ENCODE measurements around the gene CASP2.
A peak's percentile ranks its signal among the peaks of the same experiment; 100 is the strongest.

The CASP2 gene

GRCh38 chr7:143295870-143296269 lies 7.7 kb downstream of the CASP2 start:
- no peak for DNase-seq (ENCODE audit: low read depth in 2 of 2)

DNA sequence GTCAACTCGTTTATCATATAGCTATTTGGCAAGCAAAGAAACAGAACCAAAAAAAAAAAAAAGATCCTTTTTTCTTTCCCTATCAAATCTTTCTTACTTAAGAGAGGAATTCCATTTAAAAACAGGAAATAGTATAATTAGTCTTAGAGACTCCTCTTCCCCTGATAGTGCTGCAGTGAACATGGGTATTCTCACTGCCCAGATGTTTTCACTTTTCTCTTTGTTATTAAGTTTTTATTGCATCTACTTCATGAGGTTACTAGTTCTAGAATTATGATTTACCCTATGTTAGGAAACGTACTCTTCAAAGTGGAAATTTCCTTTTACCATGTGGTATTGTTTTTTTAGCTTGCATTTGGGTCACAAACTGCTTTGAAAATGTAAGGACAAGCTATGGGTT lies 8.5 kb downstream of the CASP2 start:
- no peak for DNase-seq (ENCODE audit: low read depth in 2 of 2)

- no peak for DNase-seq (ENCODE audit: low read depth in 2 of 2)
These were observed 11.2 kb downstream of the CASP2 start for GRCh38 chr7:143299346-143299745.

DNA sequence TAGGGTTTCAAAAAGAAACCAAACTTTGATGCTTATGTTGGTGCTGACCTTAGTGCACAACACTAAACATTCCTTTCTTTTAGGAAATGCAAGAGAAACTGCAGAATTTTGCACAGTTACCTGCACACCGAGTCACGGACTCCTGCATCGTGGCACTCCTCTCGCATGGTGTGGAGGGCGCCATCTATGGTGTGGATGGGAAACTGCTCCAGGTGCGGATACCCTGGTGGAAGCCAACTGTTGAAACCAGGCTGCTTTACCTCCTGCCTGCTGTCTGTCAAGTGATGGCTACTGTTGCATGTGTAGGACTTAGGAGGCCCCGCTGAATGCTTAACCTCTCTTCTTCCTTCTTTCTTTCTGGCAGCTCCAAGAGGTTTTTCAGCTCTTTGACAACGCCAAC lies 11.7 kb downstream of the CASP2 start:
- peak; percentile 33 to 37 for DNase-seq (ENCODE audit: low read depth in 2 of 2)

DNA sequence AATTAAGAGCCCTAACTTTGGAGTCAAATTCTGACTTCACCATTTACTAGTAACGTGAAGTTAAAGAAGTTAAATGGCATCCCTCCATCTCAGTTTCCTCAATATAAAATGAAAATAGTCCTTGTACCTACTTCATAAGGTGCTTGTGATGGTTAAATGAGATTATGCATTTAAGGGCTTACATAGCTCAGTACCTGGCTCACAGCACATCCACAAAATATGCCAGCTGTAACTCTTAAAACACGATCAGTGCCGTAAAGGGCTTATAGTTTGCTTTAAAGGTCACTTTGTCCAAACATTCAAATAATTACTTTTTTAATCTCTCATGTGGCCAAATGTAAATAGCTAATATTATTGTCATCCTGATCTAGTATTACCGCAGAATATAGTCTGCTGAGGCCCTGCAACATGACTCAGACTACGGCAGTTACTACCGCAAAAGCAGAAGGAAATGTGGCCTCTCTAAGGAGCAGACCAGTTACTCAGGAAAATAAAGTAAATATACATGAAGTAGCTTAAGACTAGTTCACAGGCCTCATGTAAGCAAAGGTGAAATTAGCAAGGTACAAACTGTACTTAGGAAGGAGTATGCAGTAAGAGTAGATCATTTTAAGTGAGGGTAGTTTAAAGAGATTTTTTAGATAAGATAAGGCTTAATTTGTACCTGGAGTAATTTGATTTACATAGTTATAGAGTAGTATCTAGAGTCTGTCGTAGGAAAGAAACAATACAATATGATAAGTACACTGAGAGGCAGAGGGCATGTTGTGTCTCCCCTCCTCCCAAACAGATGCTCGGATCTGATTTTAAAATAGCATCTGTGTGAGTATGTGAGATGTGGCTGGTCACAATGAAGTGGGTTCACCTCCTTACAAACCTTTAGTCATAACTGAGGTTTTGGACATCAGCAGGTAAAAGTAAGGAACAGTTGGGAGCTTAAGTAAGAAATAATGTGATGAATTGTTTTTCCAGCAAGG lies 13.1 kb downstream of the CASP2 start:
- no peak for DNase-seq (ENCODE audit: low read depth in 2 of 2)

GRCh38 chr7:143303733-143304132 lies 15.6 kb downstream of the CASP2 start:
- DNase-seq (ENCODE audit: low read depth in 2 of 2): no peak

GRCh38 chr7:143304938-143305337 lies 16.8 kb downstream of the CASP2 start:
- DNase-seq (ENCODE audit: low read depth in 2 of 2): no peak

DNA sequence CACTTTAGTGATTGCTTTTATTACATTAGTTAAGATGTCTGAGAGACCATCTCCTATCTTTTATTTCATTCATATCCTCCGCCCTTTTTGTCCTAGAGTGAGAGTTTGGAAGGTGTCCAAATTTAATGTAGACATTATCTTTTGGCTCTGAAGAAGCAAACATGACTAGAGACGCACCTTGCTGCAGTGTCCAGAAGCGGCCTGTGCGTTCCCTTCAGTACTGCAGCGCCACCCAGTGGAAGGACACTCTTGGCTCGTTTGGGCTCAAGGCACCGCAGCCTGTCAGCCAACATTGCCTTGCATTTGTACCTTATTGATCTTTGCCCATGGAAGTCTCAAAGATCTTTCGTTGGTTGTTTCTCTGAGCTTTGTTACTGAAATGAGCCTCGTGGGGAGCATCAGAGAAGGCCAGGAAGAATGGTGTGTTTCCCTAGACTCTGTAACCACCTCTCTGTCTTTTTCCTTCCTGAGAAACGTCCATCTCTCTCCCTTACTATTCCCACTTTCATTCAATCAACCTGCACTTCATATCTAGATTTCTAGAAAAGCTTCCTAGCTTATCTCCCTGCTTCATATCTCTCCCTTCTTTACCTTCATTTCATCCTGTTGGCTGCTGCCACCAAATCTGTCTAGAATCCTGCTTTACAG lies 17.4 kb downstream of the CASP2 start:
- peak; percentile 22 to 60 for DNase-seq (ENCODE audit: low read depth in 2 of 2)

DNA sequence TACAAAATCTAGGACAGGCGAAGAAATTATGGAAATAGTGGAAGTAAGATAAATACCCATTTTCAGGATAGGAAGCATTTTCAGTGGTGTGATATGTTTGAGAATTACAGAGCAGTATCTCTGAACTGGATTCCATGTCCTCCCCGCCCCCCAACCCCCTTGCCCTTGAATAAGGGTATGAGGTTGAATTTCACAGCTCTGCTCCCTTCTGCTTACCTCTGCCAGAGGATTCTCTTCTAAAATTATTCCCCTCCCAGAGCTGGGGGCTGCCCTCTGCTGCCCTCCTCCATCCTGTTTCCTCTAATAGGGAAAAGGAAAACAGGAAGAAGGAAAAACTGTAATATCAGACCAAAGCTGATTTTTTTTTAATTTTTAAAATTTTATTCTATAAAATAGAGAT lies 20.5 kb downstream of the CASP2 start:
- no peak for DNase-seq (ENCODE audit: low read depth in 2 of 2)

DNA sequence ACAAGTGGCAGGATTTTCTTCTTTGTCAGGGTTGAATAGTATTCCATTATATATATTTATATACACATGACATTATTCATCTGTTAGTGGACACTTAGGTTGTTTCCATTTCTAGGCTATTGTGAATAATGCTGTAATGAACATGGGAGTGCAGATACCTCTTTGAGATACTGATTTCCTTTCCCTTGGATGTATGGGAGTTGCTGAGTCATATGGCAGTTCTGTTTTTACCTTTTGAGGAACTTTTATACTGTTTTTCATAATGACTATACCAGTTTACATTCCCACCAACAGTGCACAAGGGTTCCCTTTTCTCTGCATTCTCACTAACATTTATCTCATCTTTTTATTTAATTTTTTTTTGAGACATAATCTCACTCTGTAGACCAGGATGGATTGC lies 26.0 kb downstream of the CASP2 start:
- no peak for DNase-seq (ENCODE audit: low read depth in 2 of 2)

- DNase-seq (ENCODE audit: low read depth in 2 of 2): no peak
These were observed 27.6 kb downstream of the CASP2 start, which contains the start of gene CLCN1 for GRCh38 chr7:143315776-143316175. TSS of gene CLCN1 (plus strand) at chr7:143316111. CDS start at chr7:143316213, 102 bp downstream.

GRCh38 chr7:143316492-143316891 lies 28.3 kb downstream of the CASP2 start:
- DNase-seq (ENCODE audit: low read depth in 2 of 2): no peak

DNA sequence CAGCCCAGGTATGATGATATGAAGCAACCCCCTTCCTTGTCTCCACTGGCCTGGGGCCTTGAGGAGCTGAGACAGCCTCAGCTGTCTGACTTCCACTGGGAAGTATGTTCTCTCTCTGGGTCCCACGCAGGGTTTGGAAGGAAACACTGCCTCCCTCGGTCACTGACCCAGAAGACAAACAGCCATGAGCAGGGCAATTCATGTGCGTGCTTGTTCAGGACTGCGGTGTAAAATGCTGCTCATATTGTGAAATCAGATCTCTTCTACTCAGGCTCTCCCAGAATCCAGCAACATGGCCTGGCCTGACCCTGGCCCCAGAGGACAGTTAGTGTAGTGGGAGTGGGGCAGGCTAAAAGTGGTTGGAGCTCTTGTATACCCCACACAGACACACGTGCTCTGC lies 30.5 kb downstream of the CASP2 start:
- DNase-seq (ENCODE audit: low read depth in 2 of 2): no peak

GRCh38 chr7:143320620-143321019 lies 32.5 kb downstream of the CASP2 start:
- DNase-seq (ENCODE audit: low read depth in 2 of 2): no peak

- no peak for DNase-seq (ENCODE audit: low read depth in 2 of 2)
These were observed 33.1 kb downstream of the CASP2 start for GRCh38 chr7:143321242-143321641.

DNA sequence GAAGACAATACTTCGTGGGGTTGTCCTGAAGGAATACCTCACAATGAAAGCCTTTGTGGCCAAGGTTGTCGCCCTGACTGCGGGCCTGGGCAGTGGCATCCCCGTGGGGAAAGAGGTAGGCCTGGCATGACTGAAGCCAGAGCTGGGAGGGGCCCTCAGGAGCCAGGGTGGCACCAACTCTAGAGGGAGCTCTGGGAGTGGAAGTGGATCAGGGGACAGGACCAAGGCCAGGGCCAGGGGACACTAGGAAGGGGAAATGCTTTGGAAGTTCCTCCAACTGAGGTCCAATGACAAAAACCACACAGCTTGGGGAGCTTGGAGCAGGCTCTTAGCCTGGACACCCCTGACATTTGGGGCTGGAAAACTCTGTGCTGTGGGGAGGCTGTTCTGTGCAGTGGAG lies 33.6 kb downstream of the CASP2 start:
- no peak for DNase-seq (ENCODE audit: low read depth in 2 of 2)

DNA sequence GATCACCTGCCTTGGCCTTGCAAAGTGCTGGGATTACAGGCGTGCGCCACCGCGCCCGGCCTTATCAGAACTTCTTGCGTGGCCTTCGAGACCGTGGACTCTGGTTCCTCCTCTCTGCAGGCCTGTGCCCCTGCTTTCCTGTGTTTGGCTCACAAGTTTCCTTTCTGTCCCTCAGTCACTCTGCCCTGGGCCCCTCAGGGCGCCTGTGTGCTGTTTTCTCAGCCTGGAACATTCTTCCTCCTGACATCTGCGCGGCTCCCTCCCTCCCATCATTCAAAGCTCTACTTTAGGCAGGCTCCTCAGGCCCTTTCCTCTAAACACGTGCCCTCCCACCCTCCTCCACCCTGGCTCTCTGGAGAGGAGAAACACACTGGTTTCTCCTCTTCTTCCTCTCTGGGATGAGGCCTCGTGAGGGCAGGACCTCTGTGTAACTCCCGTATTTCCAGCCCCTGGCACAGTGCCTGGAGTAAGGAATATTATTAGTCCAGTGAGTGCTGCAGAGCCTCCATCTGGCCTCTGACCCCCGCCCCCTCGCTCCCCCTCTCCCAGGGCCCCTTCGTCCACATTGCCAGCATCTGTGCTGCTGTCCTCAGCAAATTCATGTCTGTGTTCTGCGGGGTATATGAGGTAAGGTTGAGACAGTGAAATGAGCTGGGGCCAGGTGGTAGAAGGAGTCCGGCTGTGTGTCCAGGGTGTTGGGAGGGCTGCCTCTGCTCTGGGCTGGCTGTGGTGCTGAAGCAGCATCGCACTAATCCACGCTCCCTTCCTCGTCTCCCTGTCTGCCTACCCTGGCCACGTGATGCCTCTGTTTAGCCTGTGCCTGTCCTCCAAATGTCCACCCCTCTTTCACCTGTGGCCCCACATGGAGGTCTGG lies 34.8 kb downstream of the CASP2 start:
- DNase-seq (ENCODE audit: low read depth in 2 of 2): no peak

DNA sequence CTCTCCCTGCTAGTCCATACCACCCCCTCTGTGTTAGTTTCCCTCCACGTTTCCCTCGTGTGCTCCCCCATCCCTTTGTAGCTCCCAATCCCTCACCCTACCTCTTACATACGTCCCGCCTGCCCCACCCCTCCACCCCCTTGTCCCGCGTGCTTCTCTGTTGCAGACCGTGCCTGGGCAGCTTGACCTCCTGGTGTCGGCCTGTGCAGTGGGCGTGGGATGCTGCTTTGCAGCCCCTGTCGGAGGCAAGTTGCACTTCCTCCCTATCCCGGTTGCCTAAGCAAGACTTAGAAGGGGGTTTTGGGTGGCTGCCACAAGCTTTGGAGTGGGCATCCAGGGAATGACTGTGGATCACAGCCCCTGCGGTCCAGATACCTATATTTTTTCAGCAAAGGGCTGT lies 35.5 kb downstream of the CASP2 start:
- no peak for DNase-seq (ENCODE audit: low read depth in 2 of 2)

DNA sequence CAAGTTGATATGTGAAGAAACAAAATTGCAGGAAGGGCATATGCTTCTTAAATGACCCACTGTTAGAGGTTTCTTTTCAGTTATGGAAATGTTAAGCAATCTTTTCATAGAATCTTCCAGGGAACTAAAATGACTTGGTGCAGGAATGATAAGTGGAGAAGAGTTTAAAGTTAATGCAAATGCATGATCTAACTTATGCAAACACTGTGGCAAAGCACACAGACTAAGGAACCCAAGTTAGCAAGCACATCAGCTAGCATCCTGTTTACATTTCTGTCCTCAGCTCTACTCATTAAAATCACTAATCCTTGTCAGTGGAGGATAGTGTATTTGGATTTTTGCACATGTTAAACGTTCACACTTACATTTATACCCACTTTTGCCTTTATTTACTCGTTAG lies 37.1 kb downstream of the CASP2 start:
- DNase-seq (ENCODE audit: low read depth in 2 of 2): no peak

DNA sequence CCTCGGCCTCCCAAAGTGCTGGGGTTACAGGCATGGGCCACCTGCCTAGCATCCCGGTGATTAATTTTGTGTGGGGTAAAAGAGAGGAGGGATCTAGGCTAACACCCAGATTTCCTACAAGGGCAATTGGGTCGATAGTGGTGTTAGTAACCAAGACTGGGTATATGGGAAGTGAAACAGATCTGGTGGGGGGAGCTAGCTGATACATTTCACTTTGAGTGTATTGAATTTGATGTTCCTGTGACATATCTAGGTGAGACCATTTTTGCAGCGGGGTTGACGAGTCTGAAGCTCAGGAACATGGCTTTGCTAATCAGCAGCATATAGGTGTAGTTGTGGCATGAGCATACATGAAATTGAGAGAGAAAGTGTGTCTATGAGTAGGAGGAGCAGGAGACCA lies 39.8 kb downstream of the CASP2 start:
- no peak for DNase-seq (ENCODE audit: low read depth in 2 of 2)

DNA sequence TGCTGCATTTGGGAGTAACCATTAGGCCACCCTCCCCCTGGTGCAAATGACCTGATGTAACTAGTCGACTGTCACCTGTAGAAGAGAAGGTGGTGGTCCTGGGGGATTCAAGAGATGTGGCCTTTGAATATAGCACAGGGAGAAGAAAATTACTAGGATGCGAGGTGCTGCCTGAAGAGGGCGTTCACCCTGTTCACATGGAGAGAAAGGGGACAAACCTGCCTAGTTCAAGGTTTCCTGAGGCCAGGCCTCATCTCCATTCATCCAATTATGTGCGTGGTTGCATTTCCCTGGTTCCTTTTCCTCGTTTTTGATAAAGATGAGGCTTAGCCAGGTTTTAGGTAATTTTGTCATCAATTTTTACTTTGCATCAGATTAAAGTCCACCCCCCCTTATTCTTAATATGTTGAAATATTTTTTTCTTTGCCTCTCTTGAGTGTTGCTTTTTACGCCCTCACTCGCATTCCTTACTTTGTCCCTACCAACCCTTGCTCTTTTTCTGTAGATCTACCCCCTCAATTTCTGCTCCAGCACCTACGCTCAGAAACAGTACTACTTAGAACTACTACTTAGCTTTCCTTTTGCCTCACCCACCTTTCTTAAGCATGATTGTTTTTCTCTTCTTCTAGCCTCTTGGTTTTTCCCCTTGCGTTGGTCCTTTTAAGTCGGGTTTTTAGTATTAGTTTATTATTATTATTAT lies 41.5 kb downstream of the CASP2 start:
- DNase-seq (ENCODE audit: low read depth in 2 of 2): no peak

All from stimulated activated CD4-positive, alpha-beta T cell treated with anti-CD3 and anti-CD28 coated beads, Interleukin-1b, Interleukin-23, amount 100 ng/mL, for 1 hour (primary cell).